Mammary epithelial cell (primary cell): ENCODE results near the gene KLB.

ENCODE experiments used
- EZH2 ChIP-seq: IDR thresholded peaks from 2 replicates; pipeline ENCODE4 v1.6.1; 2012; ENCODE audit warnings: low read length, inconsistent platforms, borderline replicate concordance
- TF ChIP-seq, protein P1 (sequence below), 2 donors: IDR thresholded peaks in 1 of 2; conservative IDR thresholded peaks in 1 of 2; 2 replicates each; pipeline ENCODE4 v1.5.1; 2011 to 2012; ENCODE audit warnings: inconsistent platforms in 2 of 2, low read length in 2 of 2, mild to moderate bottlenecking in 2 of 2, control low read depth in 1 of 2, low read depth in 1 of 2; ENCODE audit not compliant: insufficient read depth in 1 of 2; ENCODE audit errors: extremely low read depth in 1 of 2

DNA sequence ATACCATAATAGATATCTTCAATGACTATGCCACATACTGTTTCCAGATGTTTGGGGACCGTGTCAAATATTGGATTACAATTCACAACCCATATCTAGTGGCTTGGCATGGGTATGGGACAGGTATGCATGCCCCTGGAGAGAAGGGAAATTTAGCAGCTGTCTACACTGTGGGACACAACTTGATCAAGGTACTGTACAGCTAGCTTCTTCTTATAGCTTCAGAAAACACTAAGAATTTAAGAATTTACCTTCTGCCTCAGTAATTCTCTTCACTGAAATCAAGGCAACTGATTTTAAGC is 805 bp downstream of the KLB start:
- TF ChIP-seq, protein P1, sequence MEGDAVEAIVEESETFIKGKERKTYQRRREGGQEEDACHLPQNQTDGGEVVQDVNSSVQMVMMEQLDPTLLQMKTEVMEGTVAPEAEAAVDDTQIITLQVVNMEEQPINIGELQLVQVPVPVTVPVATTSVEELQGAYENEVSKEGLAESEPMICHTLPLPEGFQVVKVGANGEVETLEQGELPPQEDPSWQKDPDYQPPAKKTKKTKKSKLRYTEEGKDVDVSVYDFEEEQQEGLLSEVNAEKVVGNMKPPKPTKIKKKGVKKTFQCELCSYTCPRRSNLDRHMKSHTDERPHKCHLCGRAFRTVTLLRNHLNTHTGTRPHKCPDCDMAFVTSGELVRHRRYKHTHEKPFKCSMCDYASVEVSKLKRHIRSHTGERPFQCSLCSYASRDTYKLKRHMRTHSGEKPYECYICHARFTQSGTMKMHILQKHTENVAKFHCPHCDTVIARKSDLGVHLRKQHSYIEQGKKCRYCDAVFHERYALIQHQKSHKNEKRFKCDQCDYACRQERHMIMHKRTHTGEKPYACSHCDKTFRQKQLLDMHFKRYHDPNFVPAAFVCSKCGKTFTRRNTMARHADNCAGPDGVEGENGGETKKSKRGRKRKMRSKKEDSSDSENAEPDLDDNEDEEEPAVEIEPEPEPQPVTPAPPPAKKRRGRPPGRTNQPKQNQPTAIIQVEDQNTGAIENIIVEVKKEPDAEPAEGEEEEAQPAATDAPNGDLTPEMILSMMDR (conservative IDR thresholded peaks at IDR 0.05 in 1 of 2, IDR thresholded peaks at IDR 0.05 in 1 of 2; ENCODE audit: extremely low read depth in 1 of 2, insufficient read depth in 1 of 2, low read depth in 1 of 2, low read length in 2 of 2): no peak
- no peak for TF ChIP-seq EZH2
